BJ (cell line): ENCODE measurements around the gene DYRK3. TPM values are rescaled to one million over a fixed set of nuclear protein-coding genes. Genes with fewer than 3 reads are reported as not detected.

Experiments
- CTCF ChIA-PET: fragments of 350-600 bp; formaldehyde crosslinking; extraction: SDS; loops from one replicate; lab custom pipeline; 2021; ENCODE audit warnings: antibody characterized with exemption, inconsistent platforms; lab: Yijun Ruan, JAX
- POLR2A ChIA-PET: fragments of 300-600 bp; sonication (Branson Sonifier 250); formaldehyde crosslinking; extraction: SDS; loops from one replicate; lab custom pipeline; 2021; ENCODE audit warnings: antibody characterized with exemption; lab: Charles Lee
- DNase-seq: peaks from one replicate; pipeline ENCODE4 v3.0.0-alpha.2; 2011; ENCODE audit warnings: low read depth
- H3K27me3 ChIP-seq: 2 replicates; pipeline ENCODE4 v1.6.0; 2011; ENCODE audit warnings: low read length; ENCODE audit not compliant: control insufficient read depth, insufficient read depth
- H3K36me3 ChIP-seq: 2 replicates; pipeline ENCODE4 v1.5.1; 2011; ENCODE audit warnings: low read length; ENCODE audit not compliant: control insufficient read depth, insufficient read depth
- H3K4me3 ChIP-seq: 2 replicates; pipeline ENCODE4 v1.5.1; 2011; ENCODE audit warnings: low read depth, mild to moderate bottlenecking, control low read depth, low read length
- CTCF ChIP-seq: IDR thresholded peaks from 2 replicates; pipeline ENCODE4 v1.5.1; 2011; ENCODE audit warnings: low read depth, mild to moderate bottlenecking, control low read depth, inconsistent platforms, low read length, moderate library complexity; ENCODE audit not compliant: insufficient read depth
- polyA plus RNA-seq: library from polyadenylated mRNA; depleted of rRNA; stranded (reverse); fragments of >200 nt; gene quantifications from 2 replicates; pipeline ENCODE4 v1.2.3, GENCODE V29; 2011

DYRK3 gene
- polyA plus RNA-seq, 1 experiment = 7.4 TPM

- H3K36me3 ChIP-seq = no peaks in the 10 kb centered on the region
- no peak for TF ChIP-seq CTCF
- CTCF ChIA-PET = interaction anchor here (1.0 to 1.6 kb wide), 4 partner anchors 23 to 40 kb away, joined by 3 to 7 read pairs (median 5); no protein-coding TSS in a partner anchor
- DNase-seq = no peak
- POLR2A ChIA-PET = no interaction called here
- peak overlapping the region; percentile 81 for H3K4me3 ChIP-seq
- peaks cover 2% of the 10 kb centered on the region; the same call in 1 of the 2 replicates for H3K27me3 ChIP-seq
Measured at GRCh38 chr1:206686478-206687249, 51.3 kb downstream of the DYRK3 start.

DNA sequence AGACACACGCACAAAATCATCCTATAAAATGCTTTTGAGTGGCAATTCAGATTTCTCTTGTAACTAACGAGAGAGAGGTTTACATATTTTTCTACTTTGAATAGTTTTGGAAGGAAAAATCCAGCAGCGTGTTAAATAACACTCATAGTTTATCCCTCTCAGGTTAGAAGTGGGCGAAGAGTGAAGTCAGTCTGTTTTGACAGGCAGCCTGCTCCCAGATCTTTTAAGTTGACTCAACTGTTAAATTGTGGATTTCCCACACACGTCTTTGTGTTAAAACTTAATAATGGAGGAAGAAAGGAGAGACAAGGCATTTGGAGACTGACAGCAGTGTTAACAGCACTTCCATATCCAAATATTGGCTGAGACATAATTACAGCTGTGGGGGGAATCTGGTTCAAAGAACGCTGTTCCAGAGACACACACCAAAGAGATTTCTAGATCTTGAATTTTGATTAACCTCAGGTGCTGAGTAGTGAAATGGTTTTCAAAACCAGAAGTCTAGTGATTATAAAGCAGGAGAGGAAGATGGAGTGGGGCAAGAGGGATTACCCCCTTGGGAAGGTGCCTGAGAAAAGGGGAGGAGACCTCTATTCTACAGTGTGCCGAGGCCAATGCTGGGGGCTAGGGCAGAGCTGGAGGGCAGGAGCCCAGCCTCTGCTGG, 52.0 kb downstream of the DYRK3 start:
- no peak for DNase-seq
- ChIA-PET POLR2A (no interaction called here), CTCF (interaction anchor here (0.7 to 1.6 kb wide), 5 partner anchors 15 to 39 kb away, joined by 3 to 7 read pairs (median 4); no protein-coding TSS in a partner anchor)
- peak overlapping the region; percentile 5; the same call in 1 of the 2 replicates for H3K4me3 ChIP-seq
- no peaks in the 10 kb centered on the region for H3K36me3 ChIP-seq
- no peak for TF ChIP-seq CTCF
- H3K27me3 ChIP-seq = peaks cover 2% of the 10 kb centered on the region; the same call in 1 of the 2 replicates

- 0 out of 2 replicates have a peak overlapping the region, but pooled peaks have one; percentile 5 for H3K4me3 ChIP-seq
- CTCF ChIA-PET = interaction anchor here (0.6 to 1.6 kb wide), 6 partner anchors 11 to 121 kb away, joined by 3 to 6 read pairs (median 3); no protein-coding TSS in a partner anchor
- peaks cover 2% of the 10 kb centered on the region; the same call in 1 of the 2 replicates for H3K27me3 ChIP-seq
- H3K36me3 ChIP-seq = no peaks in the 10 kb centered on the region
- TF ChIP-seq CTCF = no peak
- POLR2A ChIA-PET = no interaction called here
- no peak for DNase-seq
Measured at GRCh38 chr1:206687915-206688442, 52.6 kb downstream of the DYRK3 start.

- CTCF ChIA-PET = interaction anchor here (1.0 to 2.9 kb wide), 8 partner anchors 10 to 222 kb away, joined by 3 to 9 read pairs (median 6); partner anchors contain the start of gene DYRK3
- TF ChIP-seq CTCF = no peak
Measured at GRCh38 chr1:206690516-206690915, 55.2 kb downstream of the DYRK3 start.

More at GRCh38 chr1:206690516-206690915, 55.2 kb downstream of the DYRK3 start:
- H3K27me3 ChIP-seq = no peaks in the 10 kb centered on the region
- no peak for DNase-seq
- POLR2A ChIA-PET = interaction anchor here (0.5 kb wide), 1 partner anchor 17 kb away, joined by 4 read pairs; no protein-coding TSS in a partner anchor
- peaks cover 2% of the 10 kb centered on the region; the same call in 1 of the 2 replicates for H3K36me3 ChIP-seq
- no peak overlapping the region for H3K4me3 ChIP-seq
